Spleen (tissue), 11 donors: ENCODE measurements around the gene MAP4K3. TPM values are rescaled to one million over a fixed set of nuclear protein-coding genes. Genes with fewer than 3 reads are reported as not detected.

ENCODE experiments used
- DNase-seq: peaks from one replicate; pipeline ENCODE4 v3.0.0-alpha.2; 2020
- H3K27ac ChIP-seq, 8 donors: fragments of 200-600 bp; sonication (generic) in 7 of 8; 1 replicate in 4 of 8; 2 replicates in 4 of 8; pipeline versions ENCODE4 v1.5.0 to v1.8.0; 2016 to 2021; ENCODE audit warnings: inconsistent platforms in 4 of 8, mild to moderate bottlenecking in 4 of 8, moderate library complexity in 1 of 8
- H3K27me3 ChIP-seq, 7 donors: fragments of 200-600 bp; sonication (generic) in 6 of 7; replicated peaks in 1 of 7; 1 replicate in 4 of 7; 2 replicates in 3 of 7; pipeline versions ENCODE4 v1.5.0 to v1.8.0; 2016 to 2021; ENCODE audit warnings: inconsistent platforms in 3 of 7, mild to moderate bottlenecking in 1 of 7
- H3K36me3 ChIP-seq, 6 donors: fragments of 200-600 bp; sonication (generic) in 5 of 6; 1 replicate in 4 of 6; 2 replicates in 2 of 6; pipeline versions ENCODE4 v1.5.0 to v1.8.0; 2016 to 2021; ENCODE audit warnings: inconsistent platforms in 2 of 6
- H3K4me1 ChIP-seq, 6 donors: fragments of 200-600 bp; sonication (generic) in 5 of 6; 1 replicate in 3 of 6; 2 replicates in 3 of 6; pipeline versions ENCODE4 v1.5.0 to v1.8.0; 2016 to 2021; ENCODE audit warnings: inconsistent platforms in 3 of 6
- H3K4me3 ChIP-seq, 8 donors: fragments of 200-600 bp; sonication (generic) in 7 of 8; 1 replicate in 4 of 8; 2 replicates in 4 of 8; pipeline versions ENCODE4 v1.5.0 to v1.8.0; 2016 to 2021; ENCODE audit warnings: inconsistent platforms in 4 of 8, mild to moderate bottlenecking in 4 of 8, moderate library complexity in 2 of 8
- H3K9me3 ChIP-seq, 8 donors: fragments of 200-600 bp; sonication (generic) in 7 of 8; 1 replicate in 4 of 8; 2 replicates in 4 of 8; pipeline versions ENCODE4 v1.5.0 to v1.8.0; 2016 to 2021; ENCODE audit warnings: inconsistent platforms in 4 of 8
- CTCF ChIP-seq, 11 experiments: fragments of 200-600 bp in 7 of 11; fragments of 450-650 bp in 4 of 11; sonication (generic) in 4 of 11; IDR thresholded peaks in 8 of 11; conservative IDR thresholded peaks in 3 of 11; 1 replicate in 7 of 11; 2 replicates in 4 of 11; pipeline versions ENCODE4 v1.4.0 to v1.8.0; 2016 to 2021; ENCODE audit warnings: antibody characterized with exemption in 11 of 11, inconsistent platforms in 4 of 11, mild to moderate bottlenecking in 1 of 11
- POLR2A ChIP-seq, 3 donors: fragments of 450-650 bp; IDR thresholded peaks; one replicate each; pipeline ENCODE4 v1.5.1; 2017; ENCODE audit warnings: antibody characterized with exemption in 3 of 3, mild to moderate bottlenecking in 1 of 3
- POLR2AphosphoS5 ChIP-seq, 3 donors: sonication (generic); formaldehyde crosslinking; IDR thresholded peaks; one replicate each; pipeline ENCODE4 v1.5.1; 2017; ENCODE audit warnings: antibody characterized with exemption in 3 of 3
- WGBS, 5 donors: extraction: QIAGEN DNeasy Blood & Tissue Kit in 3 of 5; methylation state at CpG; one replicate each; pipeline versions ENCODE4 v1.1.5 to v1.1.7; 2013 to 2018; 5-methylcytosine and 5-hydroxymethylcytosine counted together
- intact Hi-C: fragments of 100-400 bp; cut with DNase I; formaldehyde crosslinking; loops from one replicate; pipeline ENCODE4 v1.15.0; 2023; ENCODE audit warnings: low total_unique reads
- polyA plus RNA-seq, 3 donors: library from polyadenylated mRNA; stranded (reverse); fragments of 200-250 nt; gene quantifications; one replicate each; pipeline ENCODE4 v1.2.1, GENCODE V29; 2013
- total RNA-seq, 7 donors: library from RNA; depleted of rRNA in 3 of 7; stranded (reverse); fragments of >200 nt in 3 of 7; fragmentation: NEBNext Ultra II Directional in 4 of 7; extraction: Animal tissue kit (Norgen Biotek cat#: 25700) in 4 of 7; gene quantifications; one replicate each; pipeline versions ENCODE4 v1.1.0 to v1.2.1, GENCODE V29; 2016 to 2021
- donor health status: healthy with polysubstance abuse.
- donor health status: DM: no; HTN: no; CAD: no; lungs with moderate emphysema.
- donor health status: DM: no; HTN: no; CAD: no.
- donor health status: Bipolar disorder and iron deficiency.
- donor health status: healthy.
- donor health status: DM: no; HTN: no; CAD: no.
- donor health status: DM: yes; HTN: yes; CAD: no.

MAP4K3 gene
- total and polyA plus RNA-seq, 10 donors: 5.8 to 49.5 (median 32.6) TPM

DNA sequence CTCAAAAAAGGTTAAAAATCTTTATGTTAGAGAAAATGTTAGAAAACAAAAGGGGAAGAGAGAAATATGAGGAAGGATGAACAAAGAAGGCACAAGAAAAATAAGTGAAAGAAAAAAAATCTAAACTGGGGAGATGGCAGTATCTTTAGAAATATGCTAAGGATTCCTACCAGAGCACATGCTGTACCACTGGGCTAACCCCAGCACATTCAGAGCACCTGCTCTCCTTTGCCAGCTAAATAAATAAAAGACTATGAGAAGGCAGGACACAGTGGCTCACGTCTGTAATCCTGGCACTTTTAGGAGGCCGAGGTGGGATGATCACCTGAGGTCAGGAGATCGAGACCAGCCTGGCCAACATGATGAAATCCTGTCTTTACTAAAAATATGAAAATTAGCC is 101.2 kb downstream of the MAP4K3 start:
- no peak for DNase-seq
- TF ChIP-seq POLR2AphosphoS5 (IDR thresholded peaks at IDR 0.05): no peak
- TF ChIP-seq POLR2A (IDR thresholded peaks at IDR 0.05): no peak
- TF ChIP-seq CTCF (IDR thresholded peaks at IDR 0.05 in 8 of 11, conservative IDR thresholded peaks at IDR 0.05 in 3 of 11): no peak
- Histone ChIP-seq H3K4me3 (no peak overlapping the region), H3K9me3 (no peaks in the 10 kb centered on the region), H3K27ac (no peak overlapping the region), H3K27me3 (no peaks in the 10 kb centered on the region), H3K4me1 (no peaks in the 10 kb centered on the region), H3K36me3 (peaks cover 0 to 14% (median 0%) of the 10 kb centered on the region in 6 donors)
- 93 to 98% (median 95%) methylated on average over 3 of the region's 3 CpGs for WGBS, 5 donors
- intact Hi-C loops: no loop called here

DNA sequence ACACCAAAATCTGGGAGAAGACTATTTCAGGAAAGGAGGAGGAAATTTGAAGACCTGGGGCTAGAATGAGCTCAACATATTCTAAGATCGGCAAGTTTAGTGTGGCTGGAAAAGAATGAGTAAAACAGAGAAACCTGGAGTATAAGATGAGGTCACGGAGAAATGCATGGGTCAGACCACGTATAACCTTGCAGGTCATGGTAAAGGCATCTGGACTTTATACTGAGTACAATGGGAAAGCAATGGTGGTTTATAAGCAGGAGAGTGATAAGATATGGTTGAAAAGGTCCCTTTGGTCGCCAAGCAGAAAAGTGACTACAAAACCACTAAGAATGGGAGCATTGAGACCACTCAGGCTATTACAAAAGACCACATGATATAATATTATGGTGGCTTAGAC is 102.1 kb downstream of the MAP4K3 start:
- no peak overlapping the region for H3K27ac ChIP-seq
- 91 to 97% (median 96%) methylated on average over 4 of the region's 4 CpGs for WGBS, 5 donors
- no peaks in the 10 kb centered on the region for H3K4me1 ChIP-seq
- H3K36me3 ChIP-seq: peaks cover 0 to 22% (median 1%) of the 10 kb centered on the region in 6 donors
- no peaks in the 10 kb centered on the region for H3K27me3 ChIP-seq
- TF ChIP-seq CTCF (IDR thresholded peaks at IDR 0.05 in 8 of 11, conservative IDR thresholded peaks at IDR 0.05 in 3 of 11) (no peak), POLR2AphosphoS5 (IDR thresholded peaks at IDR 0.05) (no peak), POLR2A (IDR thresholded peaks at IDR 0.05) (no peak)
- intact Hi-C loops: no loop called here
- no peak for DNase-seq
- H3K4me3 ChIP-seq: no peak overlapping the region
- no peaks in the 10 kb centered on the region for H3K9me3 ChIP-seq

DNA sequence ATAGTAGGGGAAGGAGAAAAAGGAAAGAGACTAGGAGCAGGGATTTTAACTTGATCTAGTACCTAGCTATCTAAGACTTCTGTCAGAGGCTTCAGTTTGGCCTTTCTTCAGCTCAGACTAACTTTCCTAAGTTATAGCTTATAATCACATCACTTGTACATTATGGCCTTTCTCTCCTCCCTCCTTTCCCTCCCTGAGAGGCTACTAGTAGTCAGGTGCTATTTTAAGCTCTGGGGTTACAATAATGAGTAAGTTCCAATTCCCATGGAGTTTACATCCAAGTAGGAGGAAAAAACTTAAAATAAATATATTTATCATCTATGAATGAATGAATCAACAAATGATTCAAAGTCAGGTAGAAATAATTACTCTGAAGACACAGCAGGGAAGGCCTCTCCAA is 102.6 kb downstream of the MAP4K3 start:
- no peaks in the 10 kb centered on the region for H3K4me1 ChIP-seq
- no peak for DNase-seq
- H3K27me3 ChIP-seq: no peaks in the 10 kb centered on the region
- TF ChIP-seq CTCF (IDR thresholded peaks at IDR 0.05 in 8 of 11, conservative IDR thresholded peaks at IDR 0.05 in 3 of 11) (no peak), POLR2AphosphoS5 (IDR thresholded peaks at IDR 0.05) (no peak), POLR2A (IDR thresholded peaks at IDR 0.05) (no peak)
- H3K36me3 ChIP-seq: peaks cover 0 to 26% (median 1%) of the 10 kb centered on the region in 6 donors
- no peak overlapping the region for H3K27ac ChIP-seq
- H3K4me3 ChIP-seq: no peak overlapping the region
- intact Hi-C loops: no loop called here
- H3K9me3 ChIP-seq: no peaks in the 10 kb centered on the region

- 94 to 97% (median 95%) methylated on average over 5 of the region's 5 CpGs for WGBS, 5 donors
- Histone ChIP-seq H3K4me1 (no peaks in the 10 kb centered on the region), H3K9me3 (no peaks in the 10 kb centered on the region), H3K27ac (no peak overlapping the region), H3K27me3 (no peaks in the 10 kb centered on the region), H3K4me3 (no peak overlapping the region), H3K36me3 (peaks cover 0 to 76% (median 3%) of the 10 kb centered on the region in 6 donors)
- TF ChIP-seq CTCF (IDR thresholded peaks at IDR 0.05 in 8 of 11, conservative IDR thresholded peaks at IDR 0.05 in 3 of 11): no peak
- TF ChIP-seq POLR2A (IDR thresholded peaks at IDR 0.05): no peak
- no peak for TF ChIP-seq POLR2AphosphoS5 (IDR thresholded peaks at IDR 0.05)
- DNase-seq: no peak
- intact Hi-C loops: no loop called here
Measured at GRCh38 chr2:39326644-39327043, 110.4 kb downstream of the MAP4K3 start.
